Activated naive CD4-positive, alpha-beta T cell treated with anti-CD3 and anti-CD28 coated beads, Interleukin-2, amount 10 ng/mL, durations not matched to agents 7 days and 5 days (primary cell): ENCODE data around the gene SERPINA4.

Experiments used
- CTCF ChIA-PET: fragments of 350-600 bp; sonication (Branson Sonifier 250); formaldehyde crosslinking; loops from one replicate; lab custom pipeline; 2021; ENCODE audit warnings: antibody characterized with exemption; lab: Charles Lee
- DNase-seq: peaks from one replicate; pipeline ENCODE4 v3.0.0-alpha.2; 2020
- H3K27ac Mint-ChIP-seq: one replicate; pipeline ENCODE4 v1.8.0; 2021; ENCODE audit warnings: mild to moderate bottlenecking, moderate library complexity, mixed read lengths
- H3K27me3 Mint-ChIP-seq: one replicate; pipeline ENCODE4 v1.8.0; 2021; ENCODE audit warnings: mild to moderate bottlenecking, mixed read lengths
- H3K36me3 Mint-ChIP-seq: one replicate; pipeline ENCODE4 v1.8.0; 2021; ENCODE audit warnings: mixed read lengths
- H3K4me1 Mint-ChIP-seq: one replicate; pipeline ENCODE4 v1.8.0; 2021; ENCODE audit warnings: mixed read lengths
- H3K4me3 Mint-ChIP-seq: one replicate; pipeline ENCODE4 v1.8.0; 2021; ENCODE audit warnings: mild to moderate bottlenecking, moderate library complexity, mixed read lengths
- H3K9me3 Mint-ChIP-seq: one replicate; pipeline ENCODE4 v1.8.0; 2021; ENCODE audit warnings: mixed read lengths

The SERPINA4 gene

GRCh38 chr14:94548131-94548998 lies 12.9 kb upstream of the SERPINA4 start:
- DNase-seq: no peak
- Mint-ChIP-seq H3K36me3 (no peaks in the 10 kb centered on the region), H3K9me3 (no peaks in the 10 kb centered on the region), H3K27me3 (peaks cover 10% of the 10 kb centered on the region), H3K4me1 (no peaks in the 10 kb centered on the region), H3K27ac (no peak overlapping the region), H3K4me3 (no peak overlapping the region)
- CTCF ChIA-PET: interaction anchor here (0.5 to 1.7 kb wide), 12 partner anchors 9 to 880 kb away, joined by 3 to 21 read pairs (median 4); no protein-coding TSS in a partner anchor

- Mint-ChIP-seq H3K27me3 (peaks cover 10% of the 10 kb centered on the region), H3K9me3 (no peaks in the 10 kb centered on the region), H3K4me1 (no peaks in the 10 kb centered on the region), H3K27ac (no peak overlapping the region), H3K36me3 (no peaks in the 10 kb centered on the region), H3K4me3 (no peak overlapping the region)
- peak; percentile 67 for DNase-seq
- CTCF ChIA-PET: interaction anchor here (0.5 to 1.8 kb wide), 14 partner anchors 9 to 881 kb away, joined by 3 to 21 read pairs (median 4); partner anchors contain the start of gene SERPINA4
Measured at GRCh38 chr14:94548999-94549985, 11.9 kb upstream of the SERPINA4 start.

- Mint-ChIP-seq H3K36me3 (no peaks in the 10 kb centered on the region), H3K4me1 (no peaks in the 10 kb centered on the region), H3K27ac (no peak overlapping the region), H3K4me3 (no peak overlapping the region), H3K27me3 (peaks cover 10% of the 10 kb centered on the region), H3K9me3 (no peaks in the 10 kb centered on the region)
- CTCF ChIA-PET: interaction anchor here (1.2 to 1.8 kb wide), 2 partner anchors 116 to 417 kb away, joined by 3 to 7 read pairs; no protein-coding TSS in a partner anchor
- no peak for DNase-seq
Measured at GRCh38 chr14:94550041-94550440, 11.2 kb upstream of the SERPINA4 start.

GRCh38 chr14:94555991-94556390 lies 5.3 kb upstream of the SERPINA4 start:
- no peaks in the 10 kb centered on the region for H3K36me3 Mint-ChIP-seq
- CTCF ChIA-PET: no interaction called here
- H3K4me3 Mint-ChIP-seq: no peak overlapping the region
- no peaks in the 10 kb centered on the region for H3K4me1 Mint-ChIP-seq
- DNase-seq: no peak
- H3K27me3 Mint-ChIP-seq: peaks cover 5% of the 10 kb centered on the region
- peaks cover 3% of the 10 kb centered on the region for H3K9me3 Mint-ChIP-seq
- H3K27ac Mint-ChIP-seq: no peak overlapping the region

- H3K27ac Mint-ChIP-seq: no peak overlapping the region
- H3K4me3 Mint-ChIP-seq: no peak overlapping the region
- peaks cover 3% of the 10 kb centered on the region for H3K9me3 Mint-ChIP-seq
- H3K36me3 Mint-ChIP-seq: no peaks in the 10 kb centered on the region
- CTCF ChIA-PET: no interaction called here
- no peak for DNase-seq
- no peaks in the 10 kb centered on the region for H3K4me1 Mint-ChIP-seq
- H3K27me3 Mint-ChIP-seq: peaks cover 5% of the 10 kb centered on the region
Measured at GRCh38 chr14:94557327-94557726, 3.9 kb upstream of the SERPINA4 start.

GRCh38 chr14:94558842-94559241 lies 2.4 kb upstream of the SERPINA4 start:
- Mint-ChIP-seq H3K4me1 (no peaks in the 10 kb centered on the region), H3K27ac (no peak overlapping the region), H3K27me3 (peaks cover 5% of the 10 kb centered on the region), H3K9me3 (peaks cover 3% of the 10 kb centered on the region), H3K4me3 (no peak overlapping the region), H3K36me3 (no peaks in the 10 kb centered on the region)
- DNase-seq: no peak
- CTCF ChIA-PET: no interaction called here

- Mint-ChIP-seq H3K4me3 (no peak overlapping the region), H3K36me3 (no peaks in the 10 kb centered on the region), H3K27me3 (peaks cover 5% of the 10 kb centered on the region), H3K27ac (no peak overlapping the region), H3K4me1 (no peaks in the 10 kb centered on the region), H3K9me3 (peaks cover 3% of the 10 kb centered on the region)
- CTCF ChIA-PET: no interaction called here
- DNase-seq: no peak
Measured at GRCh38 chr14:94559638-94560290, 1.5 kb upstream of the SERPINA4 start.

GRCh38 chr14:94560291-94560665 lies 964 bp upstream of the SERPINA4 start:
- CTCF ChIA-PET: no interaction called here
- Mint-ChIP-seq H3K36me3 (no peaks in the 10 kb centered on the region), H3K9me3 (peaks cover 3% of the 10 kb centered on the region), H3K27me3 (peaks cover 5% of the 10 kb centered on the region), H3K4me3 (no peak overlapping the region), H3K27ac (no peak overlapping the region), H3K4me1 (no peaks in the 10 kb centered on the region)
- no peak for DNase-seq

GRCh38 chr14:94561656-94562010 lies 391 bp downstream of the SERPINA4 start:
- peaks cover 4% of the 10 kb centered on the region for H3K27me3 Mint-ChIP-seq
- CTCF ChIA-PET: interaction anchor here (1.5 kb wide), 1 partner anchor 12 kb away, joined by 3 read pairs; no protein-coding TSS in a partner anchor
- no peak overlapping the region for H3K4me3 Mint-ChIP-seq
- DNase-seq: no peak
- peaks cover 3% of the 10 kb centered on the region for H3K9me3 Mint-ChIP-seq
- no peaks in the 10 kb centered on the region for H3K4me1 Mint-ChIP-seq
- H3K36me3 Mint-ChIP-seq: no peaks in the 10 kb centered on the region
- no peak overlapping the region for H3K27ac Mint-ChIP-seq

- H3K4me1 Mint-ChIP-seq: no peaks in the 10 kb centered on the region
- H3K36me3 Mint-ChIP-seq: no peaks in the 10 kb centered on the region
- CTCF ChIA-PET: interaction anchor here (1.1 to 1.5 kb wide), 2 partner anchors 13 to 76 kb away, joined by 3 read pairs; no protein-coding TSS in a partner anchor
- DNase-seq: no peak
- H3K27ac Mint-ChIP-seq: no peak overlapping the region
- H3K27me3 Mint-ChIP-seq: no peaks in the 10 kb centered on the region
- H3K4me3 Mint-ChIP-seq: no peak overlapping the region
- H3K9me3 Mint-ChIP-seq: no peaks in the 10 kb centered on the region
Measured at GRCh38 chr14:94562022-94562421, 780 bp downstream of the SERPINA4 start.

GRCh38 chr14:94562941-94563883 lies 2.0 kb downstream of the SERPINA4 start:
- H3K9me3 Mint-ChIP-seq: no peaks in the 10 kb centered on the region
- CTCF ChIA-PET: interaction anchor here (0.7 to 1.1 kb wide), 2 partner anchors 77 to 776 kb away, joined by 3 read pairs; no protein-coding TSS in a partner anchor
- H3K27me3 Mint-ChIP-seq: no peaks in the 10 kb centered on the region

GRCh38 chr14:94564381-94564780 lies 3.1 kb downstream of the SERPINA4 start:
- Mint-ChIP-seq H3K27ac (no peak overlapping the region), H3K36me3 (no peaks in the 10 kb centered on the region), H3K4me3 (no peak overlapping the region), H3K4me1 (no peaks in the 10 kb centered on the region), H3K9me3 (no peaks in the 10 kb centered on the region), H3K27me3 (no peaks in the 10 kb centered on the region)
- DNase-seq: no peak
- CTCF ChIA-PET: interaction anchor here (1.3 kb wide), 1 partner anchor 15 kb away, joined by 4 read pairs; no protein-coding TSS in a partner anchor

More at GRCh38 chr14:94562941-94563883, 2.0 kb downstream of the SERPINA4 start:
- no peak for DNase-seq
- Mint-ChIP-seq H3K4me1 (no peaks in the 10 kb centered on the region), H3K27ac (no peak overlapping the region), H3K4me3 (no peak overlapping the region), H3K36me3 (no peaks in the 10 kb centered on the region)

- Mint-ChIP-seq H3K36me3 (no peaks in the 10 kb centered on the region), H3K27me3 (peaks cover 3% of the 10 kb centered on the region), H3K4me1 (no peaks in the 10 kb centered on the region), H3K9me3 (no peaks in the 10 kb centered on the region), H3K4me3 (no peak overlapping the region), H3K27ac (no peak overlapping the region)
- CTCF ChIA-PET: no interaction called here
- DNase-seq: no peak
Measured at GRCh38 chr14:94568186-94568585, 6.9 kb downstream of the SERPINA4 start.
